Adipose tissue (tissue), 3 donors: Measurements from ENCODE around the gene TADA2A. TPM values are rescaled to one million over a fixed set of nuclear protein-coding genes. Genes with fewer than 3 reads are reported as not detected.

Source experiments
- H3K27ac ChIP-seq: one replicate; pipeline ENCODE4 v1.5.1; 2013; ENCODE audit warnings: low read depth, low read length
- WGBS, 3 donors: extraction: QIAGEN DNeasy Blood & Tissue Kit; methylation state at CpG; one replicate each; pipeline ENCODE4 v1.1.7; 2013; 5-methylcytosine and 5-hydroxymethylcytosine counted together
- polyA plus RNA-seq, 3 donors: library from polyadenylated mRNA; stranded (reverse); fragments of 200-250 nt; gene quantifications; one replicate each; pipeline ENCODE4 v1.2.3, GENCODE V29; 2013
- donor health status: healthy with polysubstance abuse.
- donor health status: Bipolar disorder and iron deficiency.
- donor health status: healthy.

TADA2A gene
- polyA plus RNA-seq: 1 to 10 TPM; 4.5 to 8.3 (median 6.8) TPM

- 0 to 1% (median 1%) methylated on average over 42 to 97 of the region's 98 CpGs for WGBS, 3 donors
- peak within 1 kb of the TSS; percentile 83 for H3K27ac ChIP-seq
Observed at GRCh38 chr17:37406635-37407461, at the start of gene TADA2A, which contains the start of gene ACACA. Gene TADA2A (plus strand): TSS chr17:37406886. CDS start chr17:37411366, 4,480 bp downstream. Gene ACACA (minus strand): TSS chr17:37406836. CDS start chr17:37406299, 537 bp downstream.

GRCh38 chr17:37358098-37358829 lies 48.4 kb upstream of the TADA2A start:
- WGBS, 3 donors: 2 to 3% (median 2%) methylated on average over 20 to 21 of the region's 21 CpGs
- peak overlapping the region; percentile 1 for H3K27ac ChIP-seq

- WGBS, 3 donors: 0 to 1% (median 0%) methylated on average over 61 to 88 of the region's 88 CpGs
- peak overlapping the region; percentile 23 for H3K27ac ChIP-seq
Observed at GRCh38 chr17:37358830-37359681, 47.6 kb upstream of the TADA2A start.

- H3K27ac ChIP-seq: peak overlapping the region; percentile 23
- 6 to 10% (median 8%) methylated on average over 18 of the region's 18 CpGs for WGBS, 3 donors
Observed at GRCh38 chr17:37359682-37360188, 47.0 kb upstream of the TADA2A start.

GRCh38 chr17:37360632-37361031 lies 46.1 kb upstream of the TADA2A start:
- WGBS, 3 donors: 65 to 78% (median 65%) methylated on average over 3 of the region's 3 CpGs
- H3K27ac ChIP-seq: no peak overlapping the region

- H3K27ac ChIP-seq: no peak overlapping the region
- 74 to 93% (median 83%) methylated on average over 4 of the region's 4 CpGs for WGBS, 3 donors
Observed at GRCh38 chr17:37361543-37361942, 45.1 kb upstream of the TADA2A start.

- WGBS, 3 donors: 38 to 75% (median 67%) methylated on average over 1 of the region's 1 CpG
- no peak overlapping the region for H3K27ac ChIP-seq
Observed at GRCh38 chr17:37365589-37365988, 41.1 kb upstream of the TADA2A start.

GRCh38 chr17:37368577-37368976 lies 38.1 kb upstream of the TADA2A start:
- 60 to 81% (median 72%) methylated on average over 3 of the region's 3 CpGs for whole genome bisulfite sequencing, 3 donors
- no peak overlapping the region for H3K27ac ChIP-seq

- 4 to 12% (median 10%) methylated on average over 4 of the region's 4 CpGs for WGBS, 3 donors
Observed at GRCh38 chr17:37373530-37374159, 33.0 kb upstream of the TADA2A start.

GRCh38 chr17:37375706-37376105 lies 31.0 kb upstream of the TADA2A start, which contains the start of gene C17orf78:
Gene C17orf78 (plus strand): TSS chr17:37375985. CDS start chr17:37376093, 108 bp downstream.
- no peak within 1 kb of the TSS for H3K27ac ChIP-seq
- WGBS, 3 donors: 83 to 92% (median 88%) methylated on average over 7 of the region's 7 CpGs

More at GRCh38 chr17:37373530-37374159, 33.0 kb upstream of the TADA2A start:
- no peak overlapping the region for H3K27ac ChIP-seq

GRCh38 chr17:37382056-37382455 lies 24.6 kb upstream of the TADA2A start:
- no peak overlapping the region for H3K27ac ChIP-seq
- WGBS, 3 donors: 86 to 88% (median 87%) methylated on average over 1 of the region's 1 CpG

GRCh38 chr17:37384560-37385149 lies 22.0 kb upstream of the TADA2A start:
- 77 to 80% (median 79%) methylated on average over 3 of the region's 3 CpGs for WGBS, 3 donors
- no peak overlapping the region for H3K27ac ChIP-seq

- H3K27ac ChIP-seq: no peak overlapping the region
Observed at GRCh38 chr17:37385474-37385990, 21.2 kb upstream of the TADA2A start.

- 96 to 97% (median 97%) methylated on average over 5 of the region's 5 CpGs for WGBS, 3 donors
Observed at GRCh38 chr17:37386462-37386861, 20.2 kb upstream of the TADA2A start.

GRCh38 chr17:37388266-37388665 lies 18.4 kb upstream of the TADA2A start:
- WGBS, 3 donors: 84 to 93% (median 87%) methylated on average over 3 of the region's 3 CpGs
- no peak overlapping the region for H3K27ac ChIP-seq

More at GRCh38 chr17:37386462-37386861, 20.2 kb upstream of the TADA2A start:
- H3K27ac ChIP-seq: no peak overlapping the region

- 89 to 97% (median 94%) methylated on average over 4 of the region's 4 CpGs for WGBS, 3 donors
- H3K27ac ChIP-seq: no peak overlapping the region
Observed at GRCh38 chr17:37389160-37389559, 17.5 kb upstream of the TADA2A start.

GRCh38 chr17:37391146-37391545 lies 15.5 kb upstream of the TADA2A start:
- WGBS, 3 donors: 89 to 95% (median 90%) methylated on average over 6 of the region's 6 CpGs
- no peak overlapping the region for H3K27ac ChIP-seq
